RWPE1 (cell line): Measurements from ENCODE around the gene CTDSPL.

ENCODE experiments used
- CTCF ChIA-PET: fragments of 350-600 bp; sonication (Branson Sonifier 250); formaldehyde crosslinking; extraction: SDS; loops from one replicate; lab custom pipeline; 2021; lab: Yijun Ruan, JAX
- POLR2A ChIA-PET: fragments of 400-600 bp; formaldehyde crosslinking; extraction: SDS; loops from one replicate; lab custom pipeline; 2020; ENCODE audit warnings: antibody characterized with exemption; ENCODE audit not compliant: low non-redundant PET; lab: Yijun Ruan, JAX
- DNase-seq: peaks from one replicate; pipeline ENCODE4 v3.0.0; 2012; ENCODE audit warnings: low spot score
- H3K27ac ChIP-seq: fragments of 450-650 bp; 2 replicates; pipeline ENCODE4 v1.5.1; 2017
- CTCF ChIP-seq: fragments of 450-650 bp; conservative IDR thresholded peaks from 2 replicates; pipeline ENCODE4 v1.5.1; 2017; ENCODE audit warnings: low read depth, mild to moderate bottlenecking

CTDSPL gene

GRCh38 chr3:37852097-37852496 is 9.6 kb upstream of the CTDSPL start:
- peak overlapping the region; percentile 89 for H3K27ac ChIP-seq
- TF ChIP-seq CTCF = no peak
- peak; percentile 8 for DNase-seq
- ChIA-PET CTCF (no interaction called here), POLR2A (no interaction called here)

- ChIA-PET POLR2A (interaction anchor here (0.9 kb wide), 1 partner anchor 116 kb away, joined by 3 read pairs; no protein-coding TSS in a partner anchor), CTCF (no interaction called here)
- peak overlapping the region; percentile 89 for H3K27ac ChIP-seq
- TF ChIP-seq CTCF = no peak
- DNase-seq = no peak
Observed at GRCh38 chr3:37852771-37853170, 8.9 kb upstream of the CTDSPL start.

GRCh38 chr3:37853691-37854413 is 7.8 kb upstream of the CTDSPL start:
- POLR2A ChIA-PET = no interaction called here
- CTCF ChIA-PET = no interaction called here
- no peak for TF ChIP-seq CTCF
- DNase-seq = peak; percentile 69
- H3K27ac ChIP-seq = peak overlapping the region; percentile 89

GRCh38 chr3:37855363-37855970 is 6.2 kb upstream of the CTDSPL start:
- peak; percentile 38 for DNase-seq
- peak; percentile 75 for TF ChIP-seq CTCF
- peak overlapping the region; percentile 89 for H3K27ac ChIP-seq
- POLR2A ChIA-PET = interaction anchor here (0.6 kb wide), 1 partner anchor 143 kb away, joined by 3 read pairs; no protein-coding TSS in a partner anchor
- CTCF ChIA-PET = interaction anchor here (0.5 to 1.5 kb wide), 9 partner anchors 43 to 603 kb away, joined by 3 to 6 read pairs (median 3); no protein-coding TSS in a partner anchor

GRCh38 chr3:37856381-37856780 is 5.3 kb upstream of the CTDSPL start:
- CTCF ChIA-PET = interaction anchor here (0.5 to 1.5 kb wide), 6 partner anchors 49 to 602 kb away, joined by 3 to 6 read pairs (median 4); no protein-coding TSS in a partner anchor
- no peak for TF ChIP-seq CTCF
- POLR2A ChIA-PET = no interaction called here
- peak overlapping the region; percentile 89 for H3K27ac ChIP-seq
- DNase-seq = no peak

GRCh38 chr3:37858742-37859141 is 2.9 kb upstream of the CTDSPL start:
- CTCF ChIA-PET = no interaction called here
- no peak for TF ChIP-seq CTCF
- DNase-seq = no peak
- POLR2A ChIA-PET = no interaction called here
- no peak overlapping the region for H3K27ac ChIP-seq
